Activated CD8-positive, alpha-beta memory T cell treated with anti-CD3 and anti-CD28 coated beads, Interleukin-2, amount 10 ng/mL, durations not matched to agents 7 days and 5 days (primary cell): ENCODE data around the gene CPAMD8. TPM values are rescaled to one million over a fixed set of nuclear protein-coding genes. Genes with fewer than 3 reads are reported as not detected.

ENCODE experiments used
- ATAC-seq: fragments of 150-1000 bp; cut with Tn5 transposase; one replicate; pipeline ENCODE4 v1.10.0; 2021; ENCODE audit warnings: moderate library complexity
- CTCF ChIA-PET: fragments of 350-600 bp; sonication (Branson Sonifier 250); formaldehyde crosslinking; loops from one replicate; lab custom pipeline; 2021; ENCODE audit warnings: antibody characterized with exemption; lab: Charles Lee
- DNase-seq: peaks from one replicate; pipeline ENCODE4 v3.0.0-alpha.2; 2020
- H3K27ac Mint-ChIP-seq: one replicate; pipeline ENCODE4 v1.8.0; 2021; ENCODE audit warnings: mild to moderate bottlenecking, mixed read lengths
- H3K27me3 Mint-ChIP-seq: one replicate; pipeline ENCODE4 v1.8.0; 2021; ENCODE audit warnings: mixed read lengths
- H3K36me3 Mint-ChIP-seq: one replicate; pipeline ENCODE4 v1.8.0; 2021; ENCODE audit warnings: mild to moderate bottlenecking, mixed read lengths
- H3K4me1 Mint-ChIP-seq: one replicate; pipeline ENCODE4 v1.8.0; 2021; ENCODE audit warnings: mixed read lengths
- H3K4me3 Mint-ChIP-seq: one replicate; pipeline ENCODE4 v1.8.0; 2021; ENCODE audit warnings: mild to moderate bottlenecking, moderate library complexity, mixed read lengths
- H3K9me3 Mint-ChIP-seq: one replicate; pipeline ENCODE4 v1.8.0; 2022; ENCODE audit warnings: low read depth, mixed read lengths
- total RNA-seq, 2 experiments: library from RNA; stranded (reverse); gene quantifications; one replicate each; pipeline ENCODE4 v1.2.3, GENCODE V29; 2021

CPAMD8 gene
- total RNA-seq, 2 experiments from 2014 or later: 0.21 to 1.3 TPM

DNA sequence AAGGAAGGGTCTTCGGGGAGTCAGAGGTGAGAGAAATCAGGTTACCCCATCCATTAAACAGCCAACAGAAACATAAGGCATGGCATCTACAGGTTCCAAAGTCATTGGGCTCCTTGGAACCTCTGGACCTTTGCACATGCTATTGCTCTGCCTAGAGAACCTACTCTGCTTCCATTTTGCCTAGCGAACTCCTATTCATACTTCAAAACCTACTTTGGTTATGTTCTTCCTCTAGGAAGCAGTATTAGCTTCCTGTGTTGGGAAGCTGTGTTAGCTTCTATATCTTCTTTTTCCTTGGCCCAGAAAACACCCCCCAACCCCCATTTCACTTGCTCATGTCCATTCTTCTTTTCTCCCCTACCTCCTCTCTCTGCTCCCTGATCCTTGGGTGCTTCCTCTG is 98.3 kb downstream of the CPAMD8 start:
- H3K9me3 Mint-ChIP-seq: peaks cover 8% of the 10 kb centered on the region
- DNase-seq (no peak), ATAC-seq (no peak)
- H3K4me1 Mint-ChIP-seq: no peaks in the 10 kb centered on the region
- no peak overlapping the region for H3K27ac Mint-ChIP-seq
- CTCF ChIA-PET: no interaction called here
- peaks cover 7% of the 10 kb centered on the region for H3K36me3 Mint-ChIP-seq
- no peak overlapping the region for H3K4me3 Mint-ChIP-seq
- H3K27me3 Mint-ChIP-seq: peaks cover 2% of the 10 kb centered on the region

DNA sequence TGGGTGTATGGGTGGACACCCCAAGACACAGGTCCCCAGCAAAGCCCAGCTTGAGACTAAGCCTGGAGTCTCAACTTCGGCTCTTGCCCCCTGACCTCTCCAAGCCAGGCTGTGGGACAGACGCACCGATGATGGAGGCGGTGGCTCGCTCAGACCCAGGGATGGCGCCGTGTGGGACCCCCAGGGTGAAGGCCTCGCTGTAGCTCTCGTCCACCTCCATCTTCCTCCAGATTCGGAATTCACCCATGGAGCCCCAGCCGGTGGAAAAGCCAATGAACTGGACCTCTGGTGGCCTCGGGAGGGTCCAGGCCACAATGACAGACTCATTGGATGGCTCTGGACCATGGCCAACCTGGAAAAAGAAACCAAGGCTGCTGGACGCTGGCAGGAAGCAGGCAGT is 98.7 kb downstream of the CPAMD8 start:
- H3K9me3 Mint-ChIP-seq: peaks cover 7% of the 10 kb centered on the region
- peaks cover 7% of the 10 kb centered on the region for H3K36me3 Mint-ChIP-seq
- ATAC-seq (no peak), DNase-seq (no peak)
- CTCF ChIA-PET: no interaction called here
- H3K27me3 Mint-ChIP-seq: no peaks in the 10 kb centered on the region
- no peak overlapping the region for H3K27ac Mint-ChIP-seq
- no peaks in the 10 kb centered on the region for H3K4me1 Mint-ChIP-seq
- H3K4me3 Mint-ChIP-seq: no peak overlapping the region

DNA sequence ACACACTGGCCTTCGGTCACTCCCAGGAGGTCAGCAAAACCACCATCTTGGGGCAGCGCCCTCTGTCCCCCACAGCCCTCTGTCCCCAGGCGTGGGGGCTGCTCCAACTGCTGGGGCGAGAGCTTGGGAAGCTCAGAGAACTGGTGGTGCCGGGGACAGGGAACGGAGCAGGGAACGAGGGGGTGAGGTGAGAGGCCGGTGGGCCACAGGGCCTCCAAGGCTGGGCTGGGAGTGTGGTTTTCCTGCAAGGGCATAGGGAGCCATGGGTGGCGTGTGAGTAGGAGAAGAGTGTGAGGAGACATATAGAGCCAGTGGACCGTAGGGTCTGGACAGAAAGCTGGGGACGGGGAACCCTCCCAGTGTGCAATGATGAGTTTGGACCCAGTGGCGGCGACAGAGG is 103.7 kb downstream of the CPAMD8 start:
- Mint-ChIP-seq H3K27me3 (no peaks in the 10 kb centered on the region), H3K36me3 (peaks cover 7% of the 10 kb centered on the region), H3K9me3 (peaks cover 9% of the 10 kb centered on the region), H3K4me1 (no peaks in the 10 kb centered on the region), H3K4me3 (no peak overlapping the region), H3K27ac (no peak overlapping the region)
- CTCF ChIA-PET: no interaction called here
- no peak for ATAC-seq
- no peak for DNase-seq

DNA sequence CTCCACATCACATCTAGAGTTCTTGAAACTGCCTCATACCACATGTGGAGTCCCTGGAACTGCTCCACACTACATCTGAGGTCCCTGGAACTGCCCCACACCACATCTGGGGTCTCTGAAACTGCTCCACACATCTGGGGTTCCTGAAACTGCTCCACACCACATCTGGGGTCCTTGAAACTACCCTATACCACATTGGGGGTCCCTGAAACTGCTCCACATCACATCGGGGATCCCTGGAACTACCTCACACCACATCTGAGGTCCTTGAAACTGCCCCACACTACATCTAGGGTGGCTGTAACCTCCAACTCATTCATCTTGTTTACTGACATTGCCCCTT is 104.0 kb downstream of the CPAMD8 start:
- peaks cover 9% of the 10 kb centered on the region for H3K9me3 Mint-ChIP-seq
- CTCF ChIA-PET: no interaction called here
- DNase-seq (no peak), ATAC-seq (no peak)
- H3K36me3 Mint-ChIP-seq: peaks cover 7% of the 10 kb centered on the region
- H3K4me3 Mint-ChIP-seq: no peak overlapping the region
- no peaks in the 10 kb centered on the region for H3K27me3 Mint-ChIP-seq
- H3K27ac Mint-ChIP-seq: no peak overlapping the region
- no peaks in the 10 kb centered on the region for H3K4me1 Mint-ChIP-seq

DNA sequence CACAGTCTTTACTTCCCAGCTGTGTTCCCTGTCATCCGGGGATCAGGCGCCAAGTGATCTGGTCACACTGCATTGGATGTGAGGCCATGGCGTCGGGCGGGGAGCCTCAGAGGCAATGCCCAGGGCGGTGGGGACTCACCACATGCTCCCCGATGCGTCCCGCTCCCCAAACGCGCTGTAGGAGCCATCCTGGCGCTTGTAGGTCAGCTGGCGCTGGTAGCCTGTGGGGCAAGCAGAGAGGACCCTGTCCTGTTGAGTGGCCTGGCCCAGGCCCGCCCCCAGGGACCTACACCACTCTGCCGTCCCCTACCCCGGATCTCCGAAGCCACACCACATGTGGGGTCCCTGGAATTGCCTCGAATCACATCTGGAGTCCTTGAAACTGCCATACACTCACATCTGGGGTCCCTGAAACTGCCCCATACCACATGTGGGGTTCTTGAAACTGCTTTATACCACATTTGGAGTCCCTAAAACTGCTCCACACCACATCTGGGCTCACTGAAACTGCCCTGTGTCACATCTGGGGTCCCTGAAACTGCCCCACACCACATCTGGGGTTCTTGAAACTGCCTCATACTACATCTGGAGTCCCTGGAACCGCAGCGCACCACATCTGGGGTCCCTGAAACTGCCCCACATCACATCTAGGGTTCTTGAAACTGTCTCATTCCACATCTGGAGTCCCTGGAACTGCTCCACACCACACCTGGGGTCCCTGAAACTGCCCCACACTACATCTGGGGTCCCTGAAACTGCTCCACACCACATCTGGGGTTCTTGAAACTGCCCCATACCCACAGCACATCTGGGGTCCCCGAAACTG is 104.6 kb downstream of the CPAMD8 start:
- ATAC-seq (no peak), DNase-seq (no peak)
- CTCF ChIA-PET: no interaction called here
- peaks cover 9% of the 10 kb centered on the region for H3K9me3 Mint-ChIP-seq
- H3K27me3 Mint-ChIP-seq: no peaks in the 10 kb centered on the region
- H3K4me3 Mint-ChIP-seq: no peak overlapping the region
- H3K36me3 Mint-ChIP-seq: peaks cover 7% of the 10 kb centered on the region
- H3K27ac Mint-ChIP-seq: no peak overlapping the region
- no peaks in the 10 kb centered on the region for H3K4me1 Mint-ChIP-seq

DNA sequence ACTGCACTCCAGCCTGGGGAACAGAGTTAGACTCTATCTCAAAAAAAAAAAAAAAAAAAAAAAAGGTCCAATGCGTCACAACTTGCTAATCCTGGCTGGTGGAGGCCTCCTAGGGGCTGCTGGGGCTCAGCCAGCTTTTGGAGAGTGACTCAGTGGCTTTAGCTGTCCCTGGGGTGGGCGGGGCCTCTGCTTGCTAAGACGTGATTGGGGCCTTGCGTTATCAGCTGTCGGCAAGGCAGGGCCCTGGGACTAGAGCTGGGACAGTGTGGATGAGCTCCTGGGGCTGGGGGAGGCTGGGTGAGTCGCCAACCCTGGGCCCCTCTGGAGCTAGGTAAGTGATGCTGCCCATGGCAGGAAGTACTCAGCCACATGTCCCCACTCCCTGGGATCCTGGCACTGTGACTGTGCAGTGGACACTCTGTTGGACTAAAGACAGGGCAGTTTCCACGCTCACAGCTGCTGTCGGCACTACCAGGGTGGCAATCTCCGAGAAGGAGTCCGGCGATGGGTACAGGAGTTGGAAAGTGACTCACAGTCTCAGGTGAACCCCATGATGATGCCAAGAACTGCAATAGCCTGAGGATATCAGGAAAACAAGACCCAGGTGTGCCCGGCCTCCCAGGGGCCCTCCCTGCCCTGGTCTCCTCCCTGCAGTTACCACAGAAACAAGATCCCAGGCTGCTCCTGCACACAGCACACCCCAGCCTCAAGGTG is 105.6 kb downstream of the CPAMD8 start:
- CTCF ChIA-PET: no interaction called here
- Mint-ChIP-seq H3K4me1 (no peaks in the 10 kb centered on the region), H3K9me3 (peaks cover 4% of the 10 kb centered on the region)

DNA sequence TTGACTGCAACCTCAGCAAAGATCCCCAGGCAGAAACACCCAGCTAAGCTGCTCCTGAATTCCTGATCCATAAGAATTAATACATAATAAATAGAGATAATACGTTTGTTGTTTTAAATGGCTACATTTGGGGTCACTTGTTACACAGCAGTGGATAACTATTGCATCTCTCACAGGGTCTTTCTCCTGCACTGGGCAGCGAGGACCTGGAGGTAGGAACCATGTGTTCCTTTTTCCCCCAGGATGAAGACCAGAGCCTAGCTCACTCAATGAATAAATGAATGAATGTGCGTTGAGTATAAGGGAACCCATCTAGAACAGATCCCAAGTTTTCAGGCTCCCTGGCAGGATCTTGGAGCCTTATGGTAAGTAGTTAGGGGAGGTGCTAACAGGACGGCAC is 107.1 kb downstream of the CPAMD8 start:
- Mint-ChIP-seq H3K27ac (no peak overlapping the region), H3K4me1 (no peaks in the 10 kb centered on the region), H3K4me3 (no peak overlapping the region), H3K27me3 (no peaks in the 10 kb centered on the region), H3K36me3 (no peaks in the 10 kb centered on the region), H3K9me3 (peaks cover 2% of the 10 kb centered on the region)
- ATAC-seq (no peak), DNase-seq (no peak)
- CTCF ChIA-PET: no interaction called here

More for the DNA sequence above, 105.6 kb downstream of the CPAMD8 start:
- H3K27ac Mint-ChIP-seq: no peak overlapping the region
- ATAC-seq: no peak
- no peak overlapping the region for H3K4me3 Mint-ChIP-seq
- no peak for DNase-seq
- no peaks in the 10 kb centered on the region for H3K27me3 Mint-ChIP-seq
- peaks cover 2% of the 10 kb centered on the region for H3K36me3 Mint-ChIP-seq

DNA sequence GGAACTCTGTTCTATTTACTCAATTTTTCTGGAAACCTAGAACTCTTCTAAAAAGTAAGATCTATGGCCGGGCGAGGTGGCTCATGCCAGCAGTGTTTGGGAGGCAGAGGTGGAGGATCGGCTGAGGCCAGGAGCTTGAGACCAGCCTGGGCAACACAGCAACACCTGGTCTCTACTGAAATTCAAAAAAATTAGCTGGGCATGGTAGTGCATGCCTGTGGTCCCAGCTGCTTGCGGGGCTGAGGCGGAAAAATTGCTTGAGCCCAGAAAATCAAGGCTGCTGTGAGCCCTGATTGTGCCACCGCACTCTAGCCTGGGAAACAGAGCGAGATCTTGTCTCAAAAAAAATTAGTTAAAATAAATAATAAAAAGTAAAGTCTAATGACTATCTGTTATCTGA is 109.2 kb downstream of the CPAMD8 start:
- Mint-ChIP-seq H3K27me3 (no peaks in the 10 kb centered on the region), H3K4me1 (no peaks in the 10 kb centered on the region), H3K36me3 (no peaks in the 10 kb centered on the region), H3K27ac (no peak overlapping the region), H3K9me3 (peaks cover 10% of the 10 kb centered on the region), H3K4me3 (no peak overlapping the region)
- ATAC-seq (no peak), DNase-seq (no peak)
- CTCF ChIA-PET: no interaction called here

DNA sequence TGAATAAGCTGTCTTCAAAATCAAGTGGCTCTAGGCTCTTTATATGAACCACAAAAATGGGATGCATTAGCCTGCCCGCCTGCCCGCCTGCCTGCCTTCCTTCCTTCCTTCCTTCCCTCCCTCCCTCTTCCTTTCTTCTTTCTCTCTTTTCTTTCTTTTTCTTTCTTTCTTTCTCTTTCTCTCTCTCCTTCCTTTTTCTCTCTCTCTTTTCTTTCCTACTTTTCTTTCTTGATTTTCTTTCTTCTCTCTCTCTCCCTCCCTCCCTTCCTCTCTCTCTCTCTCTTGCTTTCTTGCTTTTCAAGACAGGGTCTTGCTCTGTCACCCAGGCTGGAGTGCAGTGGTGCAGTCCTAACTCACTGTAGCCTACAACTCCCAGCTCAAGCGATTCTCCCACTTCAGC is 110.9 kb downstream of the CPAMD8 start:
- Mint-ChIP-seq H3K9me3 (peaks cover 13% of the 10 kb centered on the region), H3K36me3 (no peaks in the 10 kb centered on the region), H3K4me3 (no peak overlapping the region), H3K4me1 (no peaks in the 10 kb centered on the region), H3K27me3 (no peaks in the 10 kb centered on the region), H3K27ac (no peak overlapping the region)
- CTCF ChIA-PET: interaction anchor here (0.8 kb wide), 1 partner anchor 25 kb away, joined by 3 read pairs; no protein-coding TSS in a partner anchor
- DNase-seq (no peak), ATAC-seq (no peak)

DNA sequence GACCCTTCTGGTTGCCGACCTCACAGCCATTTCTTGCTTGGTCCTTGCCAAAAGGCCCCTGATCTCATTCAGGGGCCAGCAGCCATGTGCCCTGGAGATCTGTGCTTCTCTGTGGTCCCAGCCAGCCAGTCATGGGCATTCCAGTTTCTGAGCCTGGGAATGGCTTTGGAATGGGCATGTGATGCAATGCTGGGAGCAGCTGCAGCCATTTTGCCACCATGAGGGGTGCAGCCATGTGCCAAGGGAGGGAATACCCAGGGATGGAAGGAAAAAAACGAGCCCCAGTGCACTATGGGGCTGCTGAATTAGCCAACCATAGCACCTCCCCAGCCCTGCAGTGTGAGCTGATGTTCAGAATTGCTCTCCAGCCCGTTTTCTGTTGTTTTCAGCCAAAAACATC is 111.5 kb downstream of the CPAMD8 start:
- H3K9me3 Mint-ChIP-seq: peaks cover 13% of the 10 kb centered on the region
- H3K27me3 Mint-ChIP-seq: no peaks in the 10 kb centered on the region
- H3K36me3 Mint-ChIP-seq: no peaks in the 10 kb centered on the region
- H3K4me1 Mint-ChIP-seq: no peaks in the 10 kb centered on the region
- no peak overlapping the region for H3K27ac Mint-ChIP-seq
- no peak overlapping the region for H3K4me3 Mint-ChIP-seq
- no peak for DNase-seq
- CTCF ChIA-PET: no interaction called here
- no peak for ATAC-seq

DNA sequence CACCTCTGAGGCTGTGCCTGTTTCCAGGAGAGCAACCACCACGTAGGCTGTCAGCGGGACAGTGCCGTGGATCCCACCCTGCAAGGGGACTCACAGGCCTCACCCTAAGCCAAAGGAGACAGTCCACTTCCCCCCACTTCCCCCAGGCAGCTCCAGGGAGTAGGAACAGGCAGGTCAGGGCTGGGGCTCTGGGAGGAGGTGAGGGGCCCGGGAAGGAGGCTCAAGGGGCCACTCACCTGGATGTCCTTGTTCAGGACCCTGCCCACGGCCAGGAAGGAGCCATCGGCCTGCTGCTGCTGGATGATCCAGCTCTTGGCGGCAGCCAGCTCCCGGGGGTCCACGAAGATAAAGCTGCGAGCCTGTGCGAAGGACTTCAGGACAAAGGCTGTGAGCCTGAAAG is 112.2 kb downstream of the CPAMD8 start:
- Mint-ChIP-seq H3K27ac (no peak overlapping the region), H3K4me1 (no peaks in the 10 kb centered on the region)

DNA sequence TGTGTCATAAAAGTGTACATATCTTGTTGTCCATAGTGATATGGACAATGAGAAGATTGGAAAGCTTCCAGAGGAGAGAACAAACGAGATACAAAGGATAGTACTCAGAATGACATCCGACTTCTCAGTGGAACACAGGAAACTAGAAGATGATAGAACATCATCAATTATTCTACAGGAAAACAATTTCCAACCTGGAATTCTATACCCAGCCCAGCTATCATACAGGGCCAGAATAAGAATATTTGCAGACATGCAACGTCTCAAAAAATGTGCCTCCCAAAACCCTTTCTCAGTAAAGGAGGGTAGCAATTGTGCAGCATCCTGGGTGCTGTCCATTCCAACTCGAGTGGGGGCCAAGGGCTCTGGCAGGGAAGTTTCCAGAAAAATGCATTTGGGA is 113.8 kb downstream of the CPAMD8 start:
- H3K4me1 Mint-ChIP-seq: no peaks in the 10 kb centered on the region
- no peak overlapping the region for H3K27ac Mint-ChIP-seq
- DNase-seq: no peak
- no peak overlapping the region for H3K4me3 Mint-ChIP-seq
- H3K27me3 Mint-ChIP-seq: no peaks in the 10 kb centered on the region
- H3K36me3 Mint-ChIP-seq: no peaks in the 10 kb centered on the region
- CTCF ChIA-PET: no interaction called here
- no peak for ATAC-seq
- peaks cover 11% of the 10 kb centered on the region for H3K9me3 Mint-ChIP-seq

More for the DNA sequence above, 112.2 kb downstream of the CPAMD8 start:
- H3K4me3 Mint-ChIP-seq: no peak overlapping the region
- DNase-seq: no peak
- CTCF ChIA-PET: no interaction called here
- H3K36me3 Mint-ChIP-seq: no peaks in the 10 kb centered on the region
- H3K27me3 Mint-ChIP-seq: no peaks in the 10 kb centered on the region
- H3K9me3 Mint-ChIP-seq: peaks cover 13% of the 10 kb centered on the region
- no peak for ATAC-seq

DNA sequence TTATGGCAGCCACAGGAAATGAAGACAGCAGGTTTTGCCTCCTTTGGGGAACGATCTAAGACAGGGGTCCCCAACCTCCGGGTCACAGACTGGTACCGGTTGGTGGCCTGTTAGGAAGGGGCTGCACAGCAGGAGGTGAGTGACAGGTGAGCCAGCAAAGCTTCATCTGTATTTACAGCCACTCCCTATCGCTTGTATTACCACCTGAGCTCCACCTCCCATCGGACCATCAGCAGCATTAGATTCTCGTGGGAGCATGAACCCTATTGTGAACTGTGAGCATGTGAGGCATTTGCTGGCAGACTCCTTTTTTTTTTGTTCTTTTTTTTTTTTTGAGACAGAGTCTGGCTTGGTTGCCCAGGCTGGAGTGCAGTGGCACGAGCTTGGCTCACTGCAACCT is 115.6 kb downstream of the CPAMD8 start:
- H3K4me3 Mint-ChIP-seq: no peak overlapping the region
- no peak for DNase-seq
- H3K9me3 Mint-ChIP-seq: peaks cover 11% of the 10 kb centered on the region
- CTCF ChIA-PET: no interaction called here
- ATAC-seq: no peak
- no peaks in the 10 kb centered on the region for H3K36me3 Mint-ChIP-seq
- no peak overlapping the region for H3K27ac Mint-ChIP-seq
- H3K27me3 Mint-ChIP-seq: no peaks in the 10 kb centered on the region
- no peaks in the 10 kb centered on the region for H3K4me1 Mint-ChIP-seq

DNA sequence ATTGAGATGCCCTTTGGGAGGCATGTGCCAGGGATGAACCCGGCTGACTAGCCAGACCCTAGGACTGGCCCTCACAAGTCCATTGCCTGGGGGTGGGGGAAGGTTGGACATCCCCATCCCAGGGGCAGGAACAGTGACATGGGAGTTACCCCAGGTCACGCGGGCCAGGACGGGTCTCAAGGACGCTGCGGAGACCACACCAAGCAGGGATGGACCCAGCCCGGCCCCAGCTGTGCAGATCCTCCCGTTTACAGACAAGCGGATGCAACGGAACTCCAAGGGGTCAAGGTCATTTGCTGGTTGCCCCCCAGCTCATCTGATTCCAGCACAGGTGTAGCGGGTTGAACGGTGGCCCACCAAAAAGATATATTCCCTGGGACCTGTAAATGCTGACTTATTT is 117.9 kb downstream of the CPAMD8 start:
- no peak overlapping the region for H3K27ac Mint-ChIP-seq
- H3K4me3 Mint-ChIP-seq: no peak overlapping the region
- CTCF ChIA-PET: no interaction called here
- H3K36me3 Mint-ChIP-seq: no peaks in the 10 kb centered on the region
- no peaks in the 10 kb centered on the region for H3K27me3 Mint-ChIP-seq
- H3K9me3 Mint-ChIP-seq: peaks cover 11% of the 10 kb centered on the region
- DNase-seq: no peak
- no peaks in the 10 kb centered on the region for H3K4me1 Mint-ChIP-seq
- no peak for ATAC-seq
